ENCODE measurements around the gene NOC4L. TPM values are rescaled to one million over a fixed set of nuclear protein-coding genes. Genes with fewer than 3 reads are reported as not detected.

The NOC4L gene
- total and polyA plus RNA-seq, 2 experiments from 2014 or later = 42.4 to 54.7 TPM

GRCh38 chr12:132178316-132178715, 34.1 kb downstream of the NOC4L start:
- H3K27me3 Mint-ChIP-seq (ENCODE audit: insufficient read depth, low read depth, poor library complexity) = peaks cover 27% of the 10 kb centered on the region
- H3K9me3 Mint-ChIP-seq = peaks cover 4% of the 10 kb centered on the region; the same call in 2 of the 3 replicates
- TF ChIP-seq STAT1 (IDR thresholded peaks at IDR 0.05; ENCODE audit: unreplicated experiment) = no peak
- TF ChIP-seq NANOG (IDR thresholded peaks at IDR 0.05; ENCODE audit: borderline replicate concordance) = no peak
- no peak for TF ChIP-seq ZNF331 (CRISPR knock-in tag; IDR thresholded peaks at IDR 0.05; ENCODE audit: low read depth)
- no peak for TF ChIP-seq EZH2 (IDR thresholded peaks at IDR 0.05; ENCODE audit: low read depth, unreplicated experiment)
- TF ChIP-seq POLR2AphosphoS5 (IDR thresholded peaks at IDR 0.05; ENCODE audit: low read depth) = no peak
- TF ChIP-seq, protein P1, sequence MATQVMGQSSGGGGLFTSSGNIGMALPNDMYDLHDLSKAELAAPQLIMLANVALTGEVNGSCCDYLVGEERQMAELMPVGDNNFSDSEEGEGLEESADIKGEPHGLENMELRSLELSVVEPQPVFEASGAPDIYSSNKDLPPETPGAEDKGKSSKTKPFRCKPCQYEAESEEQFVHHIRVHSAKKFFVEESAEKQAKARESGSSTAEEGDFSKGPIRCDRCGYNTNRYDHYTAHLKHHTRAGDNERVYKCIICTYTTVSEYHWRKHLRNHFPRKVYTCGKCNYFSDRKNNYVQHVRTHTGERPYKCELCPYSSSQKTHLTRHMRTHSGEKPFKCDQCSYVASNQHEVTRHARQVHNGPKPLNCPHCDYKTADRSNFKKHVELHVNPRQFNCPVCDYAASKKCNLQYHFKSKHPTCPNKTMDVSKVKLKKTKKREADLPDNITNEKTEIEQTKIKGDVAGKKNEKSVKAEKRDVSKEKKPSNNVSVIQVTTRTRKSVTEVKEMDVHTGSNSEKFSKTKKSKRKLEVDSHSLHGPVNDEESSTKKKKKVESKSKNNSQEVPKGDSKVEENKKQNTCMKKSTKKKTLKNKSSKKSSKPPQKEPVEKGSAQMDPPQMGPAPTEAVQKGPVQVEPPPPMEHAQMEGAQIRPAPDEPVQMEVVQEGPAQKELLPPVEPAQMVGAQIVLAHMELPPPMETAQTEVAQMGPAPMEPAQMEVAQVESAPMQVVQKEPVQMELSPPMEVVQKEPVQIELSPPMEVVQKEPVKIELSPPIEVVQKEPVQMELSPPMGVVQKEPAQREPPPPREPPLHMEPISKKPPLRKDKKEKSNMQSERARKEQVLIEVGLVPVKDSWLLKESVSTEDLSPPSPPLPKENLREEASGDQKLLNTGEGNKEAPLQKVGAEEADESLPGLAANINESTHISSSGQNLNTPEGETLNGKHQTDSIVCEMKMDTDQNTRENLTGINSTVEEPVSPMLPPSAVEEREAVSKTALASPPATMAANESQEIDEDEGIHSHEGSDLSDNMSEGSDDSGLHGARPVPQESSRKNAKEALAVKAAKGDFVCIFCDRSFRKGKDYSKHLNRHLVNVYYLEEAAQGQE (IDR thresholded peaks at IDR 0.05; ENCODE audit: unreplicated experiment) = no peak
- no peak for TF ChIP-seq ETS1 (IDR thresholded peaks at IDR 0.05)
- TF ChIP-seq JUNB (IDR thresholded peaks at IDR 0.05; ENCODE audit: unreplicated experiment) = no peak
- TF ChIP-seq ZNF114 (CRISPR knock-in tag; IDR thresholded peaks at IDR 0.05) = no peak
- TF ChIP-seq ZNF462 (CRISPR knock-in tag; IDR thresholded peaks at IDR 0.05) = no peak
- no peak for TF ChIP-seq CTCF (conservative IDR thresholded peaks at IDR 0.05; ENCODE audit: low read depth in 2 of 2)
- no peak for TF ChIP-seq CREB1 (CRISPR knock-in tag; IDR thresholded peaks at IDR 0.05; ENCODE audit: low read depth)
- TF ChIP-seq EZH2phosphoT487 (IDR thresholded peaks at IDR 0.05; ENCODE audit: unreplicated experiment) = no peak
- Histone ChIP-seq H3F3A (replicated peaks; ENCODE audit: low read depth) (no peaks in the 10 kb centered on the region), H3K4me3 (no peak overlapping the region), H3K36me3 (ENCODE audit: insufficient read depth) (no peaks in the 10 kb centered on the region), H3K27me3 (ENCODE audit: insufficient read depth) (peaks cover 7% of the 10 kb centered on the region; the same call in 1 of the 2 replicates), H3K4me1 (ENCODE audit: insufficient read depth) (no peaks in the 10 kb centered on the region), H2AFZ (no peak overlapping the region), H3K4me2 (no peak overlapping the region), H3K79me2 (replicated peaks; ENCODE audit: insufficient read depth) (no peaks in the 10 kb centered on the region), H3K9me2 (ENCODE audit: insufficient read depth) (no peaks in the 10 kb centered on the region), H3K27ac (ENCODE audit: low read depth) (no peak overlapping the region), H4K20me1 (replicated peaks; ENCODE audit: insufficient read depth) (no peaks in the 10 kb centered on the region; the same call in 1 of the 2 replicates)
- no peak overlapping the region for H3K27ac Mint-ChIP-seq
- ATAC-seq = no peak
- peaks cover 6% of the 10 kb centered on the region; the same call in 2 of the 3 replicates for H3K4me1 Mint-ChIP-seq
- H3K36me3 Mint-ChIP-seq (ENCODE audit: low read depth) = no peaks in the 10 kb centered on the region
- H3K4me3 Mint-ChIP-seq = no peak overlapping the region
- no peak for DNase-seq (ENCODE audit: low spot score)

Measured in GM23338 (cell line).